B cell (primary cell): ENCODE data around the gene TRABD2B. TPM values are rescaled to one million over a fixed set of nuclear protein-coding genes. Genes with fewer than 3 reads are reported as not detected.

Experiments
- ATAC-seq: fragments of 200-7000 bp; cut with Tn5 transposase; one replicate; pipeline ENCODE4 v1.10.0; 2021; ENCODE audit warnings: low read depth, mild to moderate bottlenecking, moderate number of reproducible peaks, moderate library complexity
- CTCF ChIA-PET: fragments of 350-600 bp; sonication (Branson Sonifier 250); formaldehyde crosslinking; loops from one replicate; lab custom pipeline; 2021; ENCODE audit warnings: antibody characterized with exemption, inconsistent platforms; lab: Charles Lee
- POLR2A ChIA-PET: fragments of 350-600 bp; sonication (Branson Sonifier 250); formaldehyde crosslinking; loops from one replicate; lab custom pipeline; 2021; ENCODE audit warnings: antibody characterized with exemption; lab: Charles Lee
- DNase-seq: peaks from one replicate; pipeline ENCODE4 v3.0.0; 2013
- H2AFZ ChIP-seq: 2 replicates; pipeline ENCODE4 v1.6.1; 2012; ENCODE audit warnings: mild to moderate bottlenecking, low read depth, low read length; ENCODE audit not compliant: insufficient read depth, poor library complexity, severe bottlenecking
- H3K27ac ChIP-seq, 2 donors: 1 replicate in 1 of 2; 2 replicates in 1 of 2; pipeline ENCODE4 v1.5.1; 2012 to 2013; ENCODE audit warnings: low read length in 2 of 2, mild to moderate bottlenecking in 2 of 2, moderate library complexity in 1 of 2
- H3K27me3 ChIP-seq, 4 experiments: fragments of 200-600 bp in 1 of 4; sonication (generic) in 1 of 4; replicated peaks in 1 of 4; 1 replicate in 2 of 4; 2 replicates in 2 of 4; pipeline versions ENCODE4 v1.6.1 to v1.7.0; 2013 to 2016; ENCODE audit warnings: low read length in 3 of 4, mild to moderate bottlenecking in 2 of 4, mixed read lengths in 1 of 4, moderate library complexity in 1 of 4; ENCODE audit not compliant: insufficient read depth in 4 of 4, control insufficient read depth in 3 of 4; ENCODE audit errors: control extremely low read depth in 1 of 4
- H3K36me3 ChIP-seq, 2 experiments: replicated peaks in 1 of 2; 1 replicate in 1 of 2; 2 replicates in 1 of 2; pipeline versions ENCODE4 v1.6.1 to v1.7.1; 2013; ENCODE audit warnings: low read length in 1 of 2; ENCODE audit not compliant: insufficient read depth in 2 of 2, control insufficient read depth in 1 of 2; ENCODE audit errors: control extremely low read depth in 1 of 2, extremely low read depth in 1 of 2
- H3K4me1 ChIP-seq, 2 donors: fragments of 200-600 bp in 1 of 2; sonication (generic) in 1 of 2; 1 replicate in 1 of 2; 2 replicates in 1 of 2; pipeline versions ENCODE4 v1.5.1 to v1.6.1; 2013 to 2017; ENCODE audit warnings: low read length in 2 of 2; ENCODE audit not compliant: control insufficient read depth in 2 of 2, insufficient read depth in 2 of 2
- H3K4me2 ChIP-seq: replicated peaks from 2 replicates; pipeline ENCODE3; 2012; ENCODE audit warnings: mild to moderate bottlenecking, low read depth, low read length; ENCODE audit not compliant: poor library complexity, severe bottlenecking
- H3K4me3 ChIP-seq, 5 experiments: fragments of 200-600 bp in 1 of 5; sonication (generic) in 1 of 5; 1 replicate in 3 of 5; 2 replicates in 2 of 5; pipeline versions ENCODE4 v1.5.1 to v1.7.0; 2011 to 2016; ENCODE audit warnings: low read length in 4 of 5, mild to moderate bottlenecking in 4 of 5, low read depth in 2 of 5, control low read depth in 1 of 5, moderate library complexity in 1 of 5; ENCODE audit not compliant: insufficient read depth in 1 of 5; ENCODE audit errors: control extremely low read depth in 1 of 5, extremely low read depth in 1 of 5
- H3K79me2 ChIP-seq: fragments of 200-600 bp; sonication (generic); one replicate; pipeline ENCODE4 v1.6.0; 2016; ENCODE audit warnings: low read length; ENCODE audit not compliant: control insufficient read depth, insufficient read depth
- H3K9ac ChIP-seq: fragments of 200-600 bp; sonication (generic); 2 replicates; pipeline ENCODE4 v1.6.1; 2017; ENCODE audit warnings: mild to moderate bottlenecking, low read length, moderate library complexity
- H3K9me3 ChIP-seq, 3 donors: one replicate each; pipeline versions ENCODE4 v1.6.1 to v1.7.1; 2013; ENCODE audit warnings: low read length in 2 of 3; ENCODE audit not compliant: control insufficient read depth in 2 of 3, insufficient read depth in 1 of 3; ENCODE audit errors: control extremely low read depth in 1 of 3
- H4K20me1 ChIP-seq: 2 replicates; pipeline ENCODE4 v1.6.0; 2012; ENCODE audit warnings: mild to moderate bottlenecking, low read length; ENCODE audit not compliant: insufficient read depth, control insufficient read depth, poor library complexity, severe bottlenecking
- H3K27ac Mint-ChIP-seq: one replicate; pipeline ENCODE4 v1.8.0; 2021; ENCODE audit warnings: mixed read lengths
- H3K27me3 Mint-ChIP-seq: one replicate; pipeline ENCODE4 v1.8.0; 2021; ENCODE audit warnings: mixed read lengths
- H3K4me1 Mint-ChIP-seq: one replicate; pipeline ENCODE4 v1.8.0; 2021; ENCODE audit warnings: mixed read lengths
- H3K4me3 Mint-ChIP-seq: one replicate; pipeline ENCODE4 v1.8.0; 2021; ENCODE audit warnings: mixed read lengths
- H3K9me3 Mint-ChIP-seq: one replicate; pipeline ENCODE4 v1.8.0; 2022; ENCODE audit warnings: mixed read lengths; ENCODE audit not compliant: insufficient read depth
- CTCF ChIP-seq: fragments of 200-600 bp; IDR thresholded peaks from one replicate; pipeline ENCODE4 v1.8.0; 2022; ENCODE audit warnings: antibody characterized with exemption, mild to moderate bottlenecking
- EZH2 ChIP-seq: IDR thresholded peaks from 2 replicates; pipeline ENCODE4 v1.6.1; 2012; ENCODE audit warnings: borderline replicate concordance, low read depth, mild to moderate bottlenecking, moderate library complexity, low read length; ENCODE audit not compliant: insufficient read depth, poor library complexity, severe bottlenecking
- WGBS: methylation state at CpG from one replicate; pipeline ENCODE4 v1.1.5; 2013; ENCODE audit warnings: missing lambda C conversion rate; ENCODE audit not compliant: insufficient coverage; 5-methylcytosine and 5-hydroxymethylcytosine counted together
- intact Hi-C: fragments of 100-400 bp; cut with micrococcal nuclease; formaldehyde crosslinking; loops from one replicate; pipeline ENCODE4 v1.10.0; 2022
- polyA plus RNA-seq: library from polyadenylated mRNA; depleted of rRNA; stranded (reverse); fragments of >200 nt; gene quantifications from 2 replicates; pipeline ENCODE4 v1.2.3, GENCODE V29; 2012
- total RNA-seq, 2 donors: library from RNA; stranded (reverse); fragments of 120-200 nt in 1 of 2; gene quantifications; 1 replicate in 1 of 2; 2 replicates in 1 of 2; pipeline versions ENCODE4 v1.2.3 to v1.2.4, GENCODE V29; 2013 to 2022

TRABD2B gene
- total and polyA plus RNA-seq, 2 donors (not counting 1 experiment from before 2014, with no cell fraction given) = not detected

GRCh38 chr1:47968556-47968888, 28.7 kb downstream of the TRABD2B start:
- H3K27me3 Mint-ChIP-seq = peaks cover 24% of the 10 kb centered on the region
- H3K27me3 ChIP-seq = peaks cover 0 to 8% (median 1%) of the 10 kb centered on the region in 4 experiments
- TF ChIP-seq CTCF (no peak), EZH2 (no peak)
- no peaks in the 10 kb centered on the region for H4K20me1 ChIP-seq
- no peaks in the 10 kb centered on the region for H3K4me1 ChIP-seq
- no peak for DNase-seq
- no peak overlapping the region for H2AFZ ChIP-seq
- WGBS = 20% methylated on average over 1 of the region's 3 CpGs
- CTCF ChIA-PET = interaction anchor here (0.8 to 0.9 kb wide), 2 partner anchors 31 to 268 kb away, joined by 3 to 4 read pairs; no protein-coding TSS in a partner anchor
- H3K9me3 Mint-ChIP-seq = no peaks in the 10 kb centered on the region
- H3K4me1 Mint-ChIP-seq = no peaks in the 10 kb centered on the region
- no peaks in the 10 kb centered on the region for H3K79me2 ChIP-seq
- POLR2A ChIA-PET = no interaction called here
- H3K36me3 ChIP-seq = no peaks in the 10 kb centered on the region
- peaks cover 0 to 3% (median 0%) of the 10 kb centered on the region in 3 donors for H3K9me3 ChIP-seq
- intact Hi-C loops = no loop called here
- H3K4me2 ChIP-seq = no peak overlapping the region
- no peak for ATAC-seq
- H3K27ac Mint-ChIP-seq = no peak overlapping the region
- H3K4me3 ChIP-seq = no peak overlapping the region
- H3K27ac ChIP-seq = no peak overlapping the region
- H3K9ac ChIP-seq = no peak overlapping the region
- no peak overlapping the region for H3K4me3 Mint-ChIP-seq

GRCh38 chr1:47967864-47968555, 29.2 kb downstream of the TRABD2B start:
- H2AFZ ChIP-seq = no peak overlapping the region
- H3K4me1 ChIP-seq = no peaks in the 10 kb centered on the region
- DNase-seq (no peak), ATAC-seq (no peak)
- CTCF ChIA-PET = interaction anchor here (0.8 to 0.9 kb wide), 2 partner anchors 31 to 268 kb away, joined by 3 to 4 read pairs; no protein-coding TSS in a partner anchor
- H3K27me3 ChIP-seq = peaks cover 0 to 5% (median 1%) of the 10 kb centered on the region in 4 experiments
- no peak overlapping the region for H3K4me2 ChIP-seq
- Mint-ChIP-seq H3K27me3 (peaks cover 20% of the 10 kb centered on the region), H3K4me3 (no peak overlapping the region), H3K4me1 (no peaks in the 10 kb centered on the region), H3K9me3 (no peaks in the 10 kb centered on the region), H3K27ac (no peak overlapping the region)
- no peaks in the 10 kb centered on the region for H4K20me1 ChIP-seq
- no peak overlapping the region for H3K9ac ChIP-seq
- peaks cover 0 to 3% (median 0%) of the 10 kb centered on the region in 3 donors for H3K9me3 ChIP-seq
- no peaks in the 10 kb centered on the region for H3K36me3 ChIP-seq
- H3K79me2 ChIP-seq = no peaks in the 10 kb centered on the region
- no peak overlapping the region for H3K4me3 ChIP-seq
- intact Hi-C loops = no loop called here
- TF ChIP-seq CTCF (no peak), EZH2 (no peak)
- POLR2A ChIA-PET = no interaction called here
- no peak overlapping the region for H3K27ac ChIP-seq
- WGBS = 57% methylated on average over 5 of the region's 7 CpGs
